ENCODE measurements around the gene EXOC4.

- TF ChIP-seq CTCF (IDR thresholded peaks at IDR 0.05) (no peak), POLR2AphosphoS5 (IDR thresholded peaks at IDR 0.05) (no peak), POLR2A (IDR thresholded peaks at IDR 0.05) (no peak)
These were observed 498.2 kb downstream of the EXOC4 start for GRCh38 chr7:133751079-133751478.
